CD4-positive, alpha-beta T cell (primary cell): ENCODE data around the gene LETM1. TPM values are rescaled to one million over a fixed set of nuclear protein-coding genes. Genes with fewer than 3 reads are reported as not detected.

Experiments
- ATAC-seq: fragments of 200-7000 bp; cut with Tn5 transposase; one replicate; pipeline ENCODE4 v1.10.0; 2022; ENCODE audit warnings: mild to moderate bottlenecking; ENCODE audit not compliant: poor library complexity
- CTCF ChIA-PET: fragments of 350-600 bp; sonication (Branson Sonifier 250); formaldehyde crosslinking; loops from one replicate; lab custom pipeline; 2021; ENCODE audit warnings: antibody characterized with exemption, inconsistent platforms; lab: Charles Lee
- POLR2A ChIA-PET: fragments of 350-600 bp; sonication (Branson Sonifier 250); formaldehyde crosslinking; loops from one replicate; lab custom pipeline; 2021; ENCODE audit warnings: antibody characterized with exemption, inconsistent platforms; lab: Charles Lee
- DNase-seq, 14 experiments: peaks; one replicate each; pipeline ENCODE4 v3.0.0-alpha.2; 2013 to 2020; ENCODE audit warnings: mixed read lengths in 2 of 14
- H3K27ac ChIP-seq, 2 donors: one replicate each; pipeline versions ENCODE4 v1.5.1 to v1.7.0; 2013; ENCODE audit warnings: low read length in 2 of 2, low read depth in 1 of 2, mild to moderate bottlenecking in 1 of 2
- H3K27me3 ChIP-seq, 2 experiments: 1 replicate in 1 of 2; 2 replicates in 1 of 2; pipeline versions ENCODE4 v1.6.1 to v1.7.0; 2013; ENCODE audit warnings: low read length in 2 of 2, control low read depth in 1 of 2, mild to moderate bottlenecking in 1 of 2, moderate library complexity in 1 of 2; ENCODE audit not compliant: insufficient read depth in 2 of 2, control insufficient read depth in 1 of 2
- H3K36me3 ChIP-seq: one replicate; pipeline ENCODE4 v1.6.1; 2013; ENCODE audit warnings: low read length, control low read depth; ENCODE audit not compliant: insufficient read depth
- H3K4me1 ChIP-seq: one replicate; pipeline ENCODE4 v1.6.1; 2013; ENCODE audit warnings: low read length, control low read depth; ENCODE audit not compliant: insufficient read depth
- H3K4me3 ChIP-seq: one replicate; pipeline ENCODE4 v1.5.1; 2013; ENCODE audit warnings: mild to moderate bottlenecking, low read length, moderate library complexity
- H3K9me3 ChIP-seq, 2 experiments: 1 replicate in 1 of 2; 2 replicates in 1 of 2; pipeline versions ENCODE4 v1.6.1 to v1.7.0; 2013; ENCODE audit warnings: low read length in 2 of 2, mild to moderate bottlenecking in 2 of 2, control low read depth in 1 of 2, moderate library complexity in 1 of 2; ENCODE audit not compliant: control insufficient read depth in 1 of 2, insufficient read depth in 1 of 2
- H3K27ac Mint-ChIP-seq: one replicate; pipeline ENCODE4 v1.8.0; 2020; ENCODE audit warnings: mixed read lengths
- H3K27me3 Mint-ChIP-seq: one replicate; pipeline ENCODE4 v1.8.0; 2021; ENCODE audit warnings: mixed read lengths
- H3K36me3 Mint-ChIP-seq: one replicate; pipeline ENCODE4 v1.8.0; 2021; ENCODE audit warnings: low read depth, mixed read lengths
- H3K4me1 Mint-ChIP-seq: one replicate; pipeline ENCODE4 v1.8.0; 2021; ENCODE audit warnings: low read depth, mixed read lengths
- H3K4me3 Mint-ChIP-seq: one replicate; pipeline ENCODE4 v1.8.0; 2020; ENCODE audit warnings: mild to moderate bottlenecking, mixed read lengths
- H3K9me3 Mint-ChIP-seq: one replicate; pipeline ENCODE4 v1.8.0; 2020; ENCODE audit warnings: mixed read lengths
- intact Hi-C, 2 experiments: fragments of 100-400 bp; cut with DNase I in 1 of 2; cut with micrococcal nuclease in 1 of 2; formaldehyde crosslinking; loops; one replicate each; pipeline versions ENCODE4 v1.15.1 to v1.9.0; 2023 to 2025; cut with DNase I, micrococcal nuclease
- total RNA-seq, 174 experiments: library from RNA in 2 of 174; stranded (reverse) in 2 of 174; gene quantifications; one replicate each; pipeline ENCODE4 v1.2.3 and lab custom pipeline; 2021 to 2026
- TF ChIP-seq, protein P1 (sequence below): fragments of 200-600 bp; IDR thresholded peaks from one replicate; pipeline ENCODE4 v1.8.0; 2022; ENCODE audit warnings: antibody characterized with exemption, mild to moderate bottlenecking

The LETM1 gene
- total RNA-seq, 2 experiments from 2014 or later = 21.2 to 25.2 TPM

DNA sequence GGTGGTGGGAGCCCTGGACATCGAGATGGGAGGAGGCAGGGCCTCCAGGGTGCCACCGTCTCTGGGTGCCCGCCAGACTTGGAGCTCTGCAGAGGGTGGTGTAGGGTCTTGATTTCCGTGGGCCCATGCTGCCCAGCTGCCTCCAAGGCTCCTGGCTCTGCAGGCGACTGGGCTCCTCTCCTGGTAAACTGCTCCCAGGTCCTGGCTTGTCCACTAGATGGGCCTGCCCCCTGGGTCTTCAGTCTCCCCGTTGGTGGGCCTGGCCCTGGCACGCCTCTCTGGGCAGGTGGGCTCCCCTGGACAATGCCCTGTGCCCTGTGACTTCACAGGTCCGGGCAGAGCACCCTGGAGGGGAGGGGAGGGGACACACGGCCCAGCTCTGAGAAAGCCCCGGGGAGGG lies 55.2 kb downstream of the LETM1 start:
- H3K4me3 Mint-ChIP-seq = no peak overlapping the region
- ATAC-seq = no peak
- ChIA-PET CTCF (interaction anchor here (1.3 kb wide), 1 partner anchor 12 kb away, joined by 3 read pairs; no protein-coding TSS in a partner anchor), POLR2A (no interaction called here)
- H3K27me3 Mint-ChIP-seq = peaks cover 20% of the 10 kb centered on the region
- Histone ChIP-seq H3K9me3 (peaks cover 0 to 6% of the 10 kb centered on the region in 2 experiments), H3K4me3 (no peak overlapping the region), H3K27ac (no peak overlapping the region), H3K27me3 (peaks cover 19 to 23% of the 10 kb centered on the region in 2 experiments), H3K4me1 (peaks cover 2% of the 10 kb centered on the region), H3K36me3 (no peaks in the 10 kb centered on the region)
- H3K9me3 Mint-ChIP-seq = no peaks in the 10 kb centered on the region
- no peaks in the 10 kb centered on the region for H3K4me1 Mint-ChIP-seq
- TF ChIP-seq, protein P1, sequence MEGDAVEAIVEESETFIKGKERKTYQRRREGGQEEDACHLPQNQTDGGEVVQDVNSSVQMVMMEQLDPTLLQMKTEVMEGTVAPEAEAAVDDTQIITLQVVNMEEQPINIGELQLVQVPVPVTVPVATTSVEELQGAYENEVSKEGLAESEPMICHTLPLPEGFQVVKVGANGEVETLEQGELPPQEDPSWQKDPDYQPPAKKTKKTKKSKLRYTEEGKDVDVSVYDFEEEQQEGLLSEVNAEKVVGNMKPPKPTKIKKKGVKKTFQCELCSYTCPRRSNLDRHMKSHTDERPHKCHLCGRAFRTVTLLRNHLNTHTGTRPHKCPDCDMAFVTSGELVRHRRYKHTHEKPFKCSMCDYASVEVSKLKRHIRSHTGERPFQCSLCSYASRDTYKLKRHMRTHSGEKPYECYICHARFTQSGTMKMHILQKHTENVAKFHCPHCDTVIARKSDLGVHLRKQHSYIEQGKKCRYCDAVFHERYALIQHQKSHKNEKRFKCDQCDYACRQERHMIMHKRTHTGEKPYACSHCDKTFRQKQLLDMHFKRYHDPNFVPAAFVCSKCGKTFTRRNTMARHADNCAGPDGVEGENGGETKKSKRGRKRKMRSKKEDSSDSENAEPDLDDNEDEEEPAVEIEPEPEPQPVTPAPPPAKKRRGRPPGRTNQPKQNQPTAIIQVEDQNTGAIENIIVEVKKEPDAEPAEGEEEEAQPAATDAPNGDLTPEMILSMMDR = no peak
- no peaks in the 10 kb centered on the region for H3K36me3 Mint-ChIP-seq
- no peak overlapping the region for H3K27ac Mint-ChIP-seq
- DNase-seq = no peak
- intact Hi-C loops = no loop called here

GRCh38 chr4:1799387-1800375 lies 56.3 kb downstream of the LETM1 start:
- Mint-ChIP-seq H3K27ac (no peak overlapping the region), H3K9me3 (no peaks in the 10 kb centered on the region), H3K4me3 (no peak overlapping the region), H3K36me3 (no peaks in the 10 kb centered on the region), H3K27me3 (peaks cover 20% of the 10 kb centered on the region), H3K4me1 (no peaks in the 10 kb centered on the region)
- ChIA-PET POLR2A (no interaction called here), CTCF (interaction anchor here (1.3 kb wide), 1 partner anchor 11 kb away, joined by 3 read pairs; no protein-coding TSS in a partner anchor)
- H3K36me3 ChIP-seq = no peaks in the 10 kb centered on the region
- no peak overlapping the region for H3K27ac ChIP-seq
- ATAC-seq (no peak), DNase-seq (no peak)
- H3K4me1 ChIP-seq = peaks cover 12% of the 10 kb centered on the region
- H3K4me3 ChIP-seq = no peak overlapping the region
- peaks cover 0 to 6% of the 10 kb centered on the region in 2 experiments for H3K9me3 ChIP-seq
- intact Hi-C loops = no loop called here
- TF ChIP-seq, protein P1 = no peak
- peaks cover 27 to 32% of the 10 kb centered on the region in 2 experiments for H3K27me3 ChIP-seq

DNA sequence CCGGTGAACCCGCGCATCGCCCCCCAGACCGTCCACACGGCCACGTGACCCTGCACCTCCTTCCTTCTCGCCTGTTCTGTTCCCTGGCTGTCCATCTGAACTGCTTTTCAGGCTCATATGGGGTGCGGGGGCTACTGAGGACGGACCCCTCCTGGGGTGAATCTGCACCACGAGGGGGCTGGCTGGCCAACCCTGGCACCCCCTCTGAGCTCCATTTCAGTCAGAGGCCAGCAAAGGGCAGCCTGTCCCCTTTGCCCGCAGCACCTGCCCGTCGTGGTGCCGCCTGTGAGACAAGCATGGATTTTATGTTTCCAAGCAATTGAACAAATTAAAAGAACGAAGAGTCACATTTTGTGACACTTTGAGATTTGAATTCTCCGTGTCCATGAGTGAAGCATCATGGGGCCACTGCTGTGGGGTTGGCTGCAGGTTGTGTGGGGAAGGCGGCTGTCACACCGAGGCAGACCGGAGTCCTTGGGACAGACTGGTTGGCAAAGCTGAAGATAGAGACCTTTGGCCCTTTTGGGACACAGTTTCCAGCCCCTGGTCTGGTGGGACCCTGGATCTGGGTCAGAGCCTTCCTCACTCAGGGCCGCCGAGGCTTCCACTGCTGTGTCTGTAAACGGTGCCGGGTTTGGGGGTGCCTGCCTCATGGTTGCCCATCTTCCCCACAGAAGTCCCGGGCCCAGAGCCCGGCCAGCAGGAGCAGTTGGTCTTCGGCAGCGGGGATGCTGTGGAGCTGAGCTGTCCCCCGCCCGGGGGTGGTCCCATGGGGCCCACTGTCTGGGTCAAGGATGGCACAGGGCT lies 57.2 kb downstream of the LETM1 start:
- Histone ChIP-seq H3K36me3 (no peaks in the 10 kb centered on the region), H3K27me3 (peaks cover 27 to 37% of the 10 kb centered on the region in 2 experiments), H3K4me1 (peaks cover 20% of the 10 kb centered on the region), H3K9me3 (peaks cover 0 to 6% of the 10 kb centered on the region in 2 experiments), H3K4me3 (no peak overlapping the region), H3K27ac (no peak overlapping the region)
- CTCF ChIA-PET = no interaction called here
- TF ChIP-seq, protein P1 = no peak
- intact Hi-C loops = no loop called here
- POLR2A ChIA-PET = no interaction called here
- no peak for ATAC-seq
- H3K36me3 Mint-ChIP-seq = no peaks in the 10 kb centered on the region
- no peak overlapping the region for H3K27ac Mint-ChIP-seq
- H3K4me1 Mint-ChIP-seq = no peaks in the 10 kb centered on the region
- H3K4me3 Mint-ChIP-seq = no peak overlapping the region
- H3K9me3 Mint-ChIP-seq = no peaks in the 10 kb centered on the region
- DNase-seq = no peak
- peaks cover 20% of the 10 kb centered on the region for H3K27me3 Mint-ChIP-seq
